IMR-90 (cell line): ENCODE results near the gene OR5B2. TPM values are rescaled to one million over a fixed set of nuclear protein-coding genes. Genes with fewer than 3 reads are reported as not detected.

Source experiments
- ATAC-seq: fragments of 200-7000 bp; cut with Tn5 transposase; 2 replicates; pipeline ENCODE4 v1.9.1; 2020; ENCODE audit warnings: low read depth, mild to moderate bottlenecking, moderate library complexity
- BruUV-seq: library from RNA; stranded (reverse); fragments of 400-500 nt; replicated peaks from 2 replicates; lab custom pipeline; 2021; lab: Mats Ljungman, UMichigan
- CTCF ChIA-PET: fragments of 300-600 bp; formaldehyde crosslinking; extraction: SDS; loops from one replicate; lab custom pipeline; 2021; ENCODE audit warnings: antibody characterized with exemption; lab: Yijun Ruan, JAX
- POLR2A ChIA-PET: fragments of 300-600 bp; sonication (Branson Sonifier 250); formaldehyde crosslinking; loops from one replicate; lab custom pipeline; 2022; ENCODE audit warnings: antibody characterized with exemption; ENCODE audit not compliant: unreplicated experiment; lab: Charles Lee
- DNase-seq: peaks from one replicate; pipeline ENCODE4 v3.0.0; 2013
- H2AFZ ChIP-seq: replicated peaks from 2 replicates; pipeline ENCODE3; 2013; ENCODE audit warnings: low read length, mild to moderate bottlenecking; ENCODE audit not compliant: poor library complexity
- H2AK5ac ChIP-seq: 2 replicates; pipeline ENCODE4 v1.6.1; 2013; ENCODE audit warnings: low read depth, low read length, inconsistent platforms
- H2AK9ac ChIP-seq: replicated peaks from 2 replicates; pipeline ENCODE3; 2013; ENCODE audit warnings: mild to moderate bottlenecking, low read depth, low read length, moderate library complexity; ENCODE audit not compliant: poor library complexity
- H2BK120ac ChIP-seq: 2 replicates; pipeline ENCODE4 v1.6.1; 2013; ENCODE audit warnings: low read depth, low read length, inconsistent platforms
- H2BK15ac ChIP-seq: 3 replicates; pipeline ENCODE4 v1.6.1; 2013; ENCODE audit warnings: low read depth, low read length, inconsistent platforms
- H2BK20ac ChIP-seq: 2 replicates; pipeline ENCODE4 v1.6.1; 2013; ENCODE audit warnings: low read depth, mild to moderate bottlenecking, inconsistent platforms, low read length, moderate library complexity
- H2BK5ac ChIP-seq: 2 replicates; pipeline ENCODE4 v1.6.1; 2013; ENCODE audit warnings: mild to moderate bottlenecking, low read depth, low read length, inconsistent platforms; ENCODE audit not compliant: poor library complexity, severe bottlenecking
- H3K14ac ChIP-seq: replicated peaks from 2 replicates; pipeline ENCODE4 v1.6.1; 2013; ENCODE audit warnings: low read depth, low read length, inconsistent platforms
- H3K18ac ChIP-seq: 2 replicates; pipeline ENCODE4 v1.6.1; 2013; ENCODE audit warnings: low read depth, low read length, control low read depth
- H3K23ac ChIP-seq: 2 replicates; pipeline ENCODE4 v1.6.1; 2013; ENCODE audit warnings: low read depth, low read length, inconsistent platforms
- H3K27ac ChIP-seq: 2 replicates; pipeline ENCODE4 v1.5.1; 2013; ENCODE audit warnings: mild to moderate bottlenecking, control low read depth, low read length; ENCODE audit not compliant: insufficient read depth
- H3K27me3 ChIP-seq: 2 replicates; pipeline ENCODE4 v1.6.1; 2013; ENCODE audit warnings: low read length; ENCODE audit not compliant: control insufficient read depth, insufficient read depth
- H3K36me3 ChIP-seq: 2 replicates; pipeline ENCODE4 v1.6.1; 2013; ENCODE audit warnings: low read length, mixed read lengths; ENCODE audit not compliant: control insufficient read depth, insufficient read depth
- H3K4ac ChIP-seq: 2 replicates; pipeline ENCODE4 v1.6.1; 2013; ENCODE audit warnings: low read depth, low read length, inconsistent platforms
- H3K4me1 ChIP-seq: 2 replicates; pipeline ENCODE4 v1.6.1; 2013; ENCODE audit warnings: low read length, mixed read lengths; ENCODE audit not compliant: control insufficient read depth, insufficient read depth
- H3K4me2 ChIP-seq: 2 replicates; pipeline ENCODE4 v1.6.1; 2013; ENCODE audit warnings: low read depth, mild to moderate bottlenecking, control low read depth, low read length, moderate library complexity
- H3K4me3 ChIP-seq: 2 replicates; pipeline ENCODE4 v1.5.1; 2013; ENCODE audit warnings: low read depth, mild to moderate bottlenecking, control low read depth, low read length, moderate library complexity; ENCODE audit not compliant: insufficient read depth
- H3K56ac ChIP-seq: 2 replicates; pipeline ENCODE4 v1.6.1; 2013; ENCODE audit warnings: low read length, inconsistent platforms; ENCODE audit not compliant: insufficient read depth; ENCODE audit errors: extremely low read depth
- H3K79me1 ChIP-seq, 2 experiments: 2 replicates each; pipeline ENCODE4 v1.6.1; 2013; ENCODE audit warnings: low read length in 2 of 2, inconsistent platforms in 1 of 2, low read depth in 1 of 2
- H3K9ac ChIP-seq: 2 replicates; pipeline ENCODE4 v1.6.1; 2013; ENCODE audit warnings: low read depth, low read length, control low read depth
- H3K9me1 ChIP-seq: 2 replicates; pipeline ENCODE4 v1.6.1; 2013; ENCODE audit warnings: low read length, inconsistent platforms; ENCODE audit not compliant: insufficient read depth
- H3K9me3 ChIP-seq: 2 replicates; pipeline ENCODE4 v1.6.1; 2013; ENCODE audit warnings: low read length; ENCODE audit not compliant: control insufficient read depth, insufficient read depth
- H4K20me1 ChIP-seq: 2 replicates; pipeline ENCODE4 v1.6.1; 2013; ENCODE audit warnings: low read length, inconsistent platforms; ENCODE audit not compliant: insufficient read depth
- H4K5ac ChIP-seq: 2 replicates; pipeline ENCODE4 v1.6.1; 2013; ENCODE audit warnings: mild to moderate bottlenecking, low read depth, low read length, control low read depth
- H4K8ac ChIP-seq, 2 experiments: 2 replicates each; pipeline ENCODE4 v1.6.1; 2013; ENCODE audit warnings: low read depth in 2 of 2, low read length in 2 of 2, control low read depth in 1 of 2, inconsistent platforms in 1 of 2
- H4K91ac ChIP-seq: 2 replicates; pipeline ENCODE4 v1.6.1; 2013; ENCODE audit warnings: low read depth, low read length, inconsistent platforms; ENCODE audit not compliant: insufficient read depth
- RCOR1 ChIP-seq: IDR thresholded peaks from 2 replicates; pipeline ENCODE4 v1.6.1; 2012; ENCODE audit warnings: mild to moderate bottlenecking, low read length, improper control_type of control experiment; ENCODE audit not compliant: insufficient replicate concordance
- dilution Hi-C: fragments of 300-500 bp; cut with HindIII; formaldehyde crosslinking; loops from one replicate; pipeline ENCODE4 v1.14.3; 2018; ENCODE audit warnings: low sequenced_read_pairs; ENCODE audit not compliant: unreplicated experiment
- in situ Hi-C: fragments of 300-500 bp; cut with MboI; formaldehyde crosslinking; loops from 3 replicates; pipeline ENCODE4 v1.14.3; 2019; ENCODE audit warnings: low sequenced_read_pairs, inconsistent platforms, mixed read lengths
- intact Hi-C: fragments of 100-400 bp; cut with micrococcal nuclease; formaldehyde crosslinking; loops from 2 replicates; pipeline ENCODE4 v1.10.0; 2022
- polyA plus RNA-seq, 3 experiments: library from polyadenylated mRNA; depleted of rRNA; stranded (reverse); fragments of >200 nt; gene quantifications; 2 replicates each; pipeline ENCODE4 v1.2.3, GENCODE V29; 2012; ENCODE audit warnings: low replicate concordance in 1 of 3
- total RNA-seq: library from RNA; depleted of rRNA; stranded (reverse); fragments of >200 nt; gene quantifications from 2 replicates; pipeline ENCODE4 v1.2.3, GENCODE V29; 2012
- TF ChIP-seq, protein P1 (sequence below): conservative IDR thresholded peaks from 2 replicates; pipeline ENCODE4 v1.5.1; 2012; ENCODE audit warnings: mild to moderate bottlenecking, low read depth, low read length, improper control_type of control experiment
- TF ChIP-seq, protein P2 (sequence below): fragments of 150-350 bp; IDR thresholded peaks from 2 replicates; pipeline ENCODE4 v1.6.1; 2016; ENCODE audit warnings: low read depth, mild to moderate bottlenecking, low read length, moderate library complexity, borderline replicate concordance

Gene OR5B2
- total and polyA plus RNA-seq, 2 of the 4 experiments (the other 2 are of a cell fraction) = not detected

GRCh38 chr11:58394195-58394594 lies 33.7 kb downstream of the OR5B2 start:
- H2BK20ac ChIP-seq = peak overlapping the region; percentile 89
- no peak overlapping the region for H3K4me2 ChIP-seq
- H2BK120ac ChIP-seq = peak overlapping the region; percentile 96
- peak; percentile 30 for ATAC-seq
- CTCF ChIA-PET = no interaction called here
- peaks cover 13% of the 10 kb centered on the region; the same call in 1 of the 2 replicates for H3K4me1 ChIP-seq
- H3K9me1 ChIP-seq = no peaks in the 10 kb centered on the region
- no peak overlapping the region for H2AFZ ChIP-seq
- peak overlapping the region; percentile 65; the same call in 1 of the 2 replicates for H3K23ac ChIP-seq
- POLR2A ChIA-PET = no interaction called here
- H3K14ac ChIP-seq = peak overlapping the region; percentile 76; the same call in 1 of the 2 replicates
- TF ChIP-seq RCOR1 = no peak
- TF ChIP-seq, protein P1, sequence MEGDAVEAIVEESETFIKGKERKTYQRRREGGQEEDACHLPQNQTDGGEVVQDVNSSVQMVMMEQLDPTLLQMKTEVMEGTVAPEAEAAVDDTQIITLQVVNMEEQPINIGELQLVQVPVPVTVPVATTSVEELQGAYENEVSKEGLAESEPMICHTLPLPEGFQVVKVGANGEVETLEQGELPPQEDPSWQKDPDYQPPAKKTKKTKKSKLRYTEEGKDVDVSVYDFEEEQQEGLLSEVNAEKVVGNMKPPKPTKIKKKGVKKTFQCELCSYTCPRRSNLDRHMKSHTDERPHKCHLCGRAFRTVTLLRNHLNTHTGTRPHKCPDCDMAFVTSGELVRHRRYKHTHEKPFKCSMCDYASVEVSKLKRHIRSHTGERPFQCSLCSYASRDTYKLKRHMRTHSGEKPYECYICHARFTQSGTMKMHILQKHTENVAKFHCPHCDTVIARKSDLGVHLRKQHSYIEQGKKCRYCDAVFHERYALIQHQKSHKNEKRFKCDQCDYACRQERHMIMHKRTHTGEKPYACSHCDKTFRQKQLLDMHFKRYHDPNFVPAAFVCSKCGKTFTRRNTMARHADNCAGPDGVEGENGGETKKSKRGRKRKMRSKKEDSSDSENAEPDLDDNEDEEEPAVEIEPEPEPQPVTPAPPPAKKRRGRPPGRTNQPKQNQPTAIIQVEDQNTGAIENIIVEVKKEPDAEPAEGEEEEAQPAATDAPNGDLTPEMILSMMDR = no peak
- TF ChIP-seq, protein P2, sequence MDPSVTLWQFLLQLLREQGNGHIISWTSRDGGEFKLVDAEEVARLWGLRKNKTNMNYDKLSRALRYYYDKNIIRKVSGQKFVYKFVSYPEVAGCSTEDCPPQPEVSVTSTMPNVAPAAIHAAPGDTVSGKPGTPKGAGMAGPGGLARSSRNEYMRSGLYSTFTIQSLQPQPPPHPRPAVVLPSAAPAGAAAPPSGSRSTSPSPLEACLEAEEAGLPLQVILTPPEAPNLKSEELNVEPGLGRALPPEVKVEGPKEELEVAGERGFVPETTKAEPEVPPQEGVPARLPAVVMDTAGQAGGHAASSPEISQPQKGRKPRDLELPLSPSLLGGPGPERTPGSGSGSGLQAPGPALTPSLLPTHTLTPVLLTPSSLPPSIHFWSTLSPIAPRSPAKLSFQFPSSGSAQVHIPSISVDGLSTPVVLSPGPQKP = no peak
- no peaks in the 10 kb centered on the region for H3K79me1 ChIP-seq
- peak; percentile 82 for DNase-seq
- peaks cover 8% of the 10 kb centered on the region for H3K9me3 ChIP-seq
- H4K91ac ChIP-seq = peak overlapping the region; percentile 97
- peak overlapping the region; percentile 95; the same call in 1 of the 2 replicates for H3K18ac ChIP-seq
- H4K20me1 ChIP-seq = no peaks in the 10 kb centered on the region
- peak overlapping the region; percentile 97 for H3K56ac ChIP-seq
- no peak overlapping the region for H3K9ac ChIP-seq
- H3K27ac ChIP-seq = no peak overlapping the region; the same call in 1 of the 2 replicates
- dilution Hi-C loops (no loop called here), in situ Hi-C loops (no loop called here), intact Hi-C loops (loop anchor here (1.0 to 10.0 kb wide), 6 partner anchors 62 to 632 kb away; partner anchors contain the start of gene CTNND1)
- H2AK5ac ChIP-seq = peak overlapping the region; percentile 95; the same call in 1 of the 2 replicates
- H2BK5ac ChIP-seq = peak overlapping the region; percentile 100
- H3K27me3 ChIP-seq = no peaks in the 10 kb centered on the region
- H4K5ac ChIP-seq = peak overlapping the region; percentile 97; the same call in 1 of the 2 replicates
- peak overlapping the region; percentile 95; the same call in 1 of the 2 replicates for H3K4ac ChIP-seq
- peak overlapping the region; percentile 45; the same call in 1 of the 3 replicates for H2BK15ac ChIP-seq
- BruUV-seq = no TSS peak
- H2AK9ac ChIP-seq = no peak overlapping the region
- no peak overlapping the region for H3K4me3 ChIP-seq
- H3K36me3 ChIP-seq = no peaks in the 10 kb centered on the region
- peak overlapping the region; percentile 68 to 90 for H4K8ac ChIP-seq
